ENCODE data around the gene RAMAC. TPM values are rescaled to one million over a fixed set of nuclear protein-coding genes. Genes with fewer than 3 reads are reported as not detected.

The RAMAC gene
- total and polyA plus RNA-seq, 10 donors = 12.8 to 22.4 (median 16.5) TPM

- intact Hi-C loops (cut with DNase I; ENCODE audit: low total_unique reads) = no loop called here
- 80 to 92% (median 81%) methylated on average over 4 of the region's 4 CpGs for WGBS, 5 donors
Measured at GRCh38 chr15:82993144-82993543, 7.1 kb downstream of the RAMAC start.

GRCh38 chr15:82995076-82995475 is 9.1 kb downstream of the RAMAC start:
- no peaks in the 10 kb centered on the region for H3K27me3 ChIP-seq (replicated peaks in 1 of 7)
- 88 to 92% (median 90%) methylated on average over 2 of the region's 2 CpGs for WGBS, 5 donors
- no peaks in the 10 kb centered on the region for H3K9me3 ChIP-seq
- H3K4me1 ChIP-seq = peaks cover 0 to 9% (median 6%) of the 10 kb centered on the region in 6 donors
- TF ChIP-seq POLR2A (IDR thresholded peaks at IDR 0.05) = no peak
- no peak for TF ChIP-seq POLR2AphosphoS5 (IDR thresholded peaks at IDR 0.05)
- TF ChIP-seq, protein P1, sequence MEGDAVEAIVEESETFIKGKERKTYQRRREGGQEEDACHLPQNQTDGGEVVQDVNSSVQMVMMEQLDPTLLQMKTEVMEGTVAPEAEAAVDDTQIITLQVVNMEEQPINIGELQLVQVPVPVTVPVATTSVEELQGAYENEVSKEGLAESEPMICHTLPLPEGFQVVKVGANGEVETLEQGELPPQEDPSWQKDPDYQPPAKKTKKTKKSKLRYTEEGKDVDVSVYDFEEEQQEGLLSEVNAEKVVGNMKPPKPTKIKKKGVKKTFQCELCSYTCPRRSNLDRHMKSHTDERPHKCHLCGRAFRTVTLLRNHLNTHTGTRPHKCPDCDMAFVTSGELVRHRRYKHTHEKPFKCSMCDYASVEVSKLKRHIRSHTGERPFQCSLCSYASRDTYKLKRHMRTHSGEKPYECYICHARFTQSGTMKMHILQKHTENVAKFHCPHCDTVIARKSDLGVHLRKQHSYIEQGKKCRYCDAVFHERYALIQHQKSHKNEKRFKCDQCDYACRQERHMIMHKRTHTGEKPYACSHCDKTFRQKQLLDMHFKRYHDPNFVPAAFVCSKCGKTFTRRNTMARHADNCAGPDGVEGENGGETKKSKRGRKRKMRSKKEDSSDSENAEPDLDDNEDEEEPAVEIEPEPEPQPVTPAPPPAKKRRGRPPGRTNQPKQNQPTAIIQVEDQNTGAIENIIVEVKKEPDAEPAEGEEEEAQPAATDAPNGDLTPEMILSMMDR (IDR thresholded peaks at IDR 0.05 in 8 of 11, conservative IDR thresholded peaks at IDR 0.05 in 3 of 11) = no peak
- DNase-seq = no peak
- intact Hi-C loops (cut with DNase I; ENCODE audit: low total_unique reads) = no loop called here
- H3K27ac ChIP-seq = no peak overlapping the region
- no peak overlapping the region for H3K4me3 ChIP-seq
- peaks cover 0 to 25% (median 9%) of the 10 kb centered on the region in 6 donors for H3K36me3 ChIP-seq

More at GRCh38 chr15:82993144-82993543, 7.1 kb downstream of the RAMAC start:
- TF ChIP-seq POLR2A (IDR thresholded peaks at IDR 0.05) = no peak
- Histone ChIP-seq H3K9me3 (no peaks in the 10 kb centered on the region), H3K4me3 (no peak overlapping the region), H3K27me3 (replicated peaks in 1 of 7) (no peaks in the 10 kb centered on the region), H3K4me1 (peaks cover 0 to 11% (median 0%) of the 10 kb centered on the region in 6 donors), H3K36me3 (peaks cover 0 to 42% (median 20%) of the 10 kb centered on the region in 6 donors), H3K27ac (no peak overlapping the region)
- DNase-seq = no peak

- intact Hi-C loops (cut with DNase I; ENCODE audit: low total_unique reads) = no loop called here
- 64 to 91% (median 80%) methylated on average over 3 of the region's 3 CpGs for WGBS, 5 donors
- Histone ChIP-seq H3K4me3 (no peak overlapping the region), H3K9me3 (no peaks in the 10 kb centered on the region), H3K27me3 (replicated peaks in 1 of 7) (no peaks in the 10 kb centered on the region), H3K4me1 (peaks cover 0 to 16% (median 11%) of the 10 kb centered on the region in 6 donors), H3K27ac (no peak overlapping the region), H3K36me3 (peaks cover 0 to 20% (median 6%) of the 10 kb centered on the region in 6 donors)
- TF ChIP-seq, protein P1 (IDR thresholded peaks at IDR 0.05 in 8 of 11, conservative IDR thresholded peaks at IDR 0.05 in 3 of 11) = no peak
- TF ChIP-seq POLR2AphosphoS5 (IDR thresholded peaks at IDR 0.05) (no peak), POLR2A (IDR thresholded peaks at IDR 0.05) (no peak)
- DNase-seq = no peak
Measured at GRCh38 chr15:82995938-82996337, 9.9 kb downstream of the RAMAC start.

DNA sequence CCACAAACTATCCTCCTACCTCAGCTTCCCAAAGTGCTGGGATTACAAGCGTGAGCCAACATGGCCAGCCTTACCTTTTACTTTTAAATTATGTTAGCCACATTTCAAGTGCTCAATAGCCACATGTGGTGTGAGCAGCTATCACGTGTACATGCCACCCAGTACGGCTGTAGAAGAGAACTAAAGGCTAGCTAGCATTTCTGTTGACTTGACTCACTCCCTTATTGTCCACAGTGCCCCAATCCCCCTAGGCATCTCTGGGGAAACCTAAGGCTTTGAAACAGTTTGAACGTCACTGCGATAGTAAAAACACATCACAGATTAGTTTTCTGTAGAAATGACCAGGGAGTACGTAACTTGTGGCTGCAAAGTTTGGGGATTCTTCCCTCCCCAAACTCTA is 13.4 kb downstream of the RAMAC start:
- Histone ChIP-seq H3K4me3 (no peak overlapping the region), H3K27ac (peak overlapping the region in 3 of 8 donors; percentile 60 to 64 (median 60)), H3K9me3 (no peaks in the 10 kb centered on the region), H3K4me1 (peaks cover 0 to 16% (median 11%) of the 10 kb centered on the region in 6 donors), H3K36me3 (peaks cover 0 to 12% (median 0%) of the 10 kb centered on the region in 6 donors), H3K27me3 (replicated peaks in 1 of 7) (no peaks in the 10 kb centered on the region)
- 88 to 96% (median 93%) methylated on average over 6 of the region's 6 CpGs for WGBS, 5 donors
- intact Hi-C loops (cut with DNase I; ENCODE audit: low total_unique reads) = no loop called here
- TF ChIP-seq POLR2AphosphoS5 (IDR thresholded peaks at IDR 0.05) = no peak
- TF ChIP-seq, protein P1 (IDR thresholded peaks at IDR 0.05 in 8 of 11, conservative IDR thresholded peaks at IDR 0.05 in 3 of 11) = no peak
- TF ChIP-seq POLR2A (IDR thresholded peaks at IDR 0.05) = no peak
- DNase-seq = no peak

Data from spleen (tissue), 11 donors.